ENCODE measurements around the gene CNTNAP2.
"Not testable (repeated sequence)": the region's sequence is repeated elsewhere in the genome, so short reads cannot be mapped to it uniquely, and the experiment has no call there.

CNTNAP2 gene

DNA sequence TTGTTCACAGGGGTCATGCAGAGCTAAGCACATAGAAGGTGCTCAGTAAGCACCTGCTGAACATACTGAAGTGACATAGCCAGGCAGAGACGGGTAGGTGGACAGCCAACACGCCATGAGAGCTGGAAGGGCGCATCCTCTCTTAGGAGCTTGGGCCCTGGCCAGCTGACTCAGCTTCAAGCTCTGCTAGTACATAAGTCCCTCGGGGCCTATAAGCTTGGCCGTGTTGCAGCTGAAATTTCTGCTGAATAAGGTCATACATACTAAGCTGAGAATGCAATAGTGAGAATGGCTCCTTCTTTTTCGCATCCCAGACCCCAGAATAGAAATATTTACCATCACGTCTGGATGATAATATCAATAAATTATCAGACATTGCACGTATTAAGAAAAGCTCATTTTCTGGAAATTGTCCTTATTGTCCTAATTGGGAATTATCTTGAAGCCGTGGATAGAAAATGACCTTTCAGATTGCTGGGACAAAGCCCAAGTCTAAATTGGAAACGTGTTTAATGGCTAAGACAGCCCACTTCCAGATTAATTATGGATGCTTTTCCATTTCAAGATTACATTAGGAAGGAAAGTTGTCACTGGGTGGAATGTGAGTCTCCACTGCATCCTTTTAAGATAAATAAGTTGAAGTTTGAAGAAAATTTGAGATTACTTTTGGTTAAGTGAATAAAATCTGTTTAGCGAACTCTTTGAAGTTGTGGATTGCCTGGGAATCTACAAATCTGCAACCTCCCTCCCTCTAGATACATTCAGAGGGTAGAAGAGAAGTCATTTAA lies 2186.9 kb downstream of the CNTNAP2 start:
- DNase-seq = no peak

GRCh38 chr7:148304083-148304335 lies 2187.4 kb downstream of the CNTNAP2 start:
- DNase-seq = no peak

GRCh38 chr7:148304456-148304855 lies 2187.9 kb downstream of the CNTNAP2 start:
- DNase-seq = peak; percentile 21

DNA sequence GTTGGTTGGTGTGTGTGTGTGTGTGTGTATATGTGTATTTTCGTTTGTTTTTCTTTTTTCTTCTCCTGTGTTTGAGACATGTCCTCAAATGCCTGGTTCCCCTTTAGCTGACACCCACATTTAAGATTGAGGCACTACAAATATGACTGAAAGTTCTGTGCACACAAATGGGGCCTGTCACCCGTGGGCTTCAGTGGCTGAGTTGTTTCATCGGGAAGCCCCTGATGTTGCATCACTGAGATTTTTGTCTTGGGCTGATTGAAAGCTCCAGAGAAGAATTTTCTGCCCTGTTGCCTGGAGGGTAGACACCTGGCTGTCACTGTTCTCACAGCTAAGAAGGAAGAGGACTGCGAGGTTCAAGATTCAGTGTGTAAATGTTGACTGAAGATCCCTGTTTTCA lies 2190.2 kb downstream of the CNTNAP2 start:
- no peak for DNase-seq

DNA sequence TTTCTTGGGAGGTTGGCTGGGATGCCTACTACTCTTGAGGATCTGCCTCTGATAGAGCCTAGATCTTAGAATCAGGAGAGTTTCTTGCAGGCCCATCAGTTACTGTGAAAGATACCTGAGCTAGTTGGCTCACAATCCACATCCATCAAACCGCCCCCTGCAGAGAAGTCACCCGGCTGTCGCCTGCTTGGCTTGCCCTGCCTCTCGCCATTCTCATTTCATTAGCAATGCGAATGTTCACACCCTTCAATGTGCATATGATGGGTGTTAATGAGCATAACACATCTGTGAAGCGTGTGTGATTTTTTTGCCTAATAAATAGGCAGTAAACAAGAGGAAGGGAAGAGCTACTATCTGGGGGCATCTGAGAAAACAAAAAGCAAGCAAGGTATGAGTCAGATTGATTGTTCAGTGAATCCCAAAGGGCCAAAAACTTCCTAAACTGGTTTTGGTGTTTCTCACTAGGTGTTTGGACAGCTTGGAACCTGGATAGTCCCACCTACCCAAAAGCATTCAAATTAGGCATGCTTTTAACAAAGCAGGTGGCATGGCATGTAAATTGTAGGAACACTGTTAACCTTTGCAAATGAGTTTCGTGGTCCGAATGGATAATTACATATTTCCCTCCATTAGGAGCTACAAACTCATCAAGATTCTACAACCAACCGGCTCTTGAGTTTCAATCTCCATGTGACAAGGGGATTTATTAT lies 2201.7 kb downstream of the CNTNAP2 start:
- DNase-seq = no peak

GRCh38 chr7:148318838-148319237 lies 2202.2 kb downstream of the CNTNAP2 start:
- DNase-seq = no peak

GRCh38 chr7:148319316-148319808 lies 2202.8 kb downstream of the CNTNAP2 start:
- no peak for DNase-seq

DNA sequence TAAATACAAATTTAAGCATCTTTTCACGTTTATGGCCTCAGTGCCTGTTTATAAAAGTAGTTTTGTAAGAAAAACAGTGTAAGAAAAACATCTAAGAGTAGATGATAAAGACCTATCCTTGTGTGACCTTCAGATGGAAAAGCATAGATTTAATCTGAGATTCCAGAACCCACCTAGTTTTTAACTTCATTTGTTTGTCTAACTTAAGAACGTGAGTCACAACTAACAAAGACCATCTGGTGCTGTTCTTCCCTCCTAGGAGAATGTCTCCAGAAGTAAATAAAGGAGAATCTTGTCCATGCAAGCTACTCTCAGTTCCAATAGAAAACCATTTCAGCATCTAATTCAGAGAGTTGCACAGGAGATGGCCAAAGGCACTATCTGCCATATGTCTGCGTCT lies 2208.6 kb downstream of the CNTNAP2 start:
- DNase-seq = no peak

GRCh38 chr7:148327379-148327778 lies 2210.8 kb downstream of the CNTNAP2 start:
- DNase-seq = no peak

- no peak for DNase-seq
Measured at GRCh38 chr7:148328906-148329305, 2212.3 kb downstream of the CNTNAP2 start.

- no peak for DNase-seq
Measured at GRCh38 chr7:148330124-148330818, 2213.7 kb downstream of the CNTNAP2 start.

DNA sequence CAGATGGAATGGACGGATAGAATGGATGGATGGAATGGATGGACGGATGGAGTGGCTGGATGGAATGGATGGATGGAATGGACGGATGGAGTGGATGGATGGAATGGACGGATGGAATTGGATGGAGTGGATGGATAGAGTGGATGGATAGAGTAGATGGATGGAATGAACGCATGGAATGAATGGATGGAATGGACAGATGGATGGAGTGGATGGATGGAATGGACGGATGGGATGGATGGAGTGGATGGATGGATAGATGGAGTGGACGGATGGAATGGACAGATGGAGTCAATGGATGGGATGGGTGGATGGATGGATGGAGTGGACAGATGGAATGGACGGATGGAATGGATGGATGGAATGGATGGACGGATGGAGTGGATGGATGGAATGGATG lies 2214.2 kb downstream of the CNTNAP2 start:
- no peak for DNase-seq

GRCh38 chr7:148331456-148331855 lies 2214.9 kb downstream of the CNTNAP2 start:
- DNase-seq = not testable (repeated sequence)

- DNase-seq = no peak
Measured at GRCh38 chr7:148332191-148333186, 2215.9 kb downstream of the CNTNAP2 start.

DNA sequence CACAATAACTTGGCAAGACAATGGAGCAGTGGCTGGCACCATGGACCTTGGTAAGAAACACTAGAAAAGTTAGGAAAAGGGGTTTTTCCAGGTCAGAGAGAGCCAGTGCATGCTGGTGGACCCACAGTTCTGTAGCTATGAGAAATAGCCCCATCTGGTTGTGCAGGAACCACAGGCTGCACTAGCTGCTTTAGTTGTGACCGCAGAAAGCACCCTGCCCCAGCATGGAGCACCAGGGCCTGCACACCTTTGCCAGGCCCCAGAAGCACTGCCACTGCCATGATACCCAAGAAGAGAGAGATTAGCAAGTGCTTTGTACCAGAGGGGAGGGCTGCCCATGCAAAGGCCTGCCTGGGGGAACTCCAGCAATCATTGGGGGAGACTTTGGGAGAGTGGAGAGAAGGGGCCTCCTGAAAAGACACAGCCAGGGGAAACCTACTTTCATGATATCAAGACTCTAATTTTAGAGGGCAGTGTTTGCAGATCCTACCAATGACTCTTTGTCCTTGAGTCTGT lies 2217.9 kb downstream of the CNTNAP2 start:
- DNase-seq = no peak

DNA sequence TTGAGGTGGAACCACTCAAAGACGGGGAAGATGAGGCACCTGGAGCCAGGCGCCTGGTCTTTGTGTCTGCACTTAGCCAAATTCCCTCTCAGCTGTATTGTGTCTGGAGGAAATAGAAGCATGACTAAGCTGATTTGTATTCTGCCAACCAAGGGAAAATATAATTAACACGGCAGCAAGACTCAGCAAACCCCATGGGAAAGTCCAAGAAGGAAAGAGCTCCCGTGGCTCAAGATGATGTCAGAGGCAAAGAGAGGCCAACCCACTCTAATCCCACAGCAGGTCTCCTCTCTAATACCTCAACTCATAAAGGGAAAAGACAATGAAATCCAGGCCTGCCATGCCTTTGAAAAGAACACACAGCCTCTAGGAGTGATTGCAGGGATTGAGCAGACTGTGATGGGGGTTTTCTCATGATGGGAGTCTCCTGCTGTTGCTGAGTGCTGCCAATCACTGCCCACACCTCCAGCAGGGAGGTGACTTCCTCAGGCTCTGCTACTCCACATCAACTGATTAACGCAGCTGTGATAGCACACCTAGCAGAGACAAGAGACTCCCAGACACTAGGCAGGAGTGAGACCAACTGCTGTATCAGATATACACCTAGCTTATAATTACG lies 2218.5 kb downstream of the CNTNAP2 start:
- DNase-seq = no peak

DNA sequence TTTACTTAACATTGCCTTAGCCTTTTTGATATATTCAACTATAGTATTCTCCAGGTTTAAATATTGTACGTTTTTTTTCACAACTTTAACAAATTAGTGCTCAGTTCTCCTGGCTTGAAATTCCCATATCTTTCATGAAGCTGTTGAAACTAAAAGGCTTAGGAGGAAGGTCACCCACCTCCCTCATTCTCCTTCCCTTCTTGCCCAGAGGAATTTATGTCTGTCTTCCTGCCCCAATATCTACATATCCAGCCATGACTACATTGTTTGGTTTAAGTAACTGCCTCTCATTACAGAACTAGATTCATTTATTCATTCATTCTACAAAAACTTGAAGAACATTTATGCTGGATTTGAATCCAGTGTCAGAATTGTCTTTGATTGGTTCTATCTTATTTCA lies 2219.2 kb downstream of the CNTNAP2 start:
- DNase-seq = no peak

DNA sequence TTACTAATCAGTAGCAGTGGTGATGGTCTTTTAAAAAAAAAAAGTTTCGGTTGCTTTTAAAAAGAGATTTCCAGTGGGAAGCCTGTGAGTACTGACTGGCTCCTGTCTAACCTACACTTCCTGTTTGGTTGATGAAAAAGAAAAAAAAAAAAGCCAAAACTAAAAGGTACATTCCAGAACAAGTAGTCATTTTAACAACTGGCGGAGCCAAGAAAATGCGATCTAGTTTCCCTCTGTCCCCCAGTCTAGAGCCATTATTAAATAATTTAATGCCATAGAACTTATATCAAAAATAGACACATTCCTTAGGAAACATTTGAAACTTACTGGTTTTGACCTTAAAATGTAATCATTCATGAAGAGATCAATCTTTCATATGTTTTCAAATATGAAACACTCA lies 2219.8 kb downstream of the CNTNAP2 start:
- no peak for DNase-seq

GRCh38 chr7:148337246-148337965 lies 2220.8 kb downstream of the CNTNAP2 start:
- DNase-seq = no peak

DNA sequence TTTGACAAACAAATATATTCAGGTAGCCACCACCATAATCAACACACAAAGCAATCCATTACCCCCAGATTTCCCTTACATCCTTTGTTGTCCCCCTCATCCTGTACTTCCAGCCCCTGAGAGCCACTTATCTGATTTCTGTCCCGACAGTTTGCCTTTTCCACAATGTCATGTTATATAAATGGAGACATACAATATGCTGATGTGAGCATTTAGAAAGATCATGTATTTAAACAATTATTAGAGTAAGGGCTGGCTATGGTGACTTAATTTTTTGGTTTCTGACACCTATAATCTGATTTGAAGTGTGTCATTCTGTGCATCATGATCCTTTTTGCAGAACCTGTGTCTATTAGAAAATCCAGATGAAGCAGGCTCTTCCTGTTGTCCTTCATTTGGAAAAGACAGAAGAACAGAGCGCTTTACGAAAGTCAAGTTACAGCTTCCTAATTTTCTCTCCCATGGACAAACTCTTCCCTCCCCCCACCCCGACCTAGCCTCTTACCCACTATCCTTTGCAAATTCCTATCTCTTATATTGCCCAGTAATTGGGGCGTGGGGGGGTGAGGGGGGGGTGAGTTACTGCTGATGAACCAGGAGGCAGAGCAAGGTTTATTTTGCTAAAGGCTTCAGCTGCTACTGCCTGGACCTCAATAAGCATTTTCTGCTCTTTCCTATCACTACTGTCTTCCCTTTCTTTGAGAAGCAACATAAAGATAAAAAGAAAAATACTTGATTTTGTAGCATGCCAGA lies 2221.6 kb downstream of the CNTNAP2 start:
- DNase-seq = no peak
